ENCODE data around the gene PLXNA4.

Gene PLXNA4

DNA sequence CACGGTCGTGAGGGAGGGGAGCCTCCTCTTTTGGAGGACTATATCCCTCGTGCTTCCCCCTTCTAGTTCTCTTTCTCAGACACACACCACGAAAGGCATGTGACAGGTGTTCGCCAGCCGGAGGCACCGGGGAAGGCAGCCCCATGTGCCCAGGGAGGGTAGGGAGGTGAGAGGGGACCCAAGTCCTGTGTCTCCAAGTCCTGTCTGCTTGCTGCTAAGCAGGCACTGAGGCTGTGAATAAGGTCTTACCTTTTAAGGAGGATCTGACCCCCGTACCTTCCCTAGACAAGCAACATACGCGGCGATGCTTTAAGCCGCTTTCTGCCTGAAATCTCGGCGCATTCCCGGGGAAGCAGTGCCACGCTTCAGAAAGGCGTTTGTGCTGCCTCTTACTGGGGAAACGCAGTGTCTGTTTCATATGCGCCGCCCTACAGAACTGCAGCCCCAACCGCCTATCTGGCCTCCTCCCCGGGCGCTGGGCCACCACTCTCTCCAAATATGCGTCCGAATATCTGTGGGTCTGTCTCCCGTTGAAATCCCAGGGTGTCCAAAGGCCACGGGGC is 770 bp downstream of the PLXNA4 start:
- H3K4me3 ChIP-seq (ENCODE audit: low read depth, low read length), result no peak overlapping the region
- TF ChIP-seq, protein P1, sequence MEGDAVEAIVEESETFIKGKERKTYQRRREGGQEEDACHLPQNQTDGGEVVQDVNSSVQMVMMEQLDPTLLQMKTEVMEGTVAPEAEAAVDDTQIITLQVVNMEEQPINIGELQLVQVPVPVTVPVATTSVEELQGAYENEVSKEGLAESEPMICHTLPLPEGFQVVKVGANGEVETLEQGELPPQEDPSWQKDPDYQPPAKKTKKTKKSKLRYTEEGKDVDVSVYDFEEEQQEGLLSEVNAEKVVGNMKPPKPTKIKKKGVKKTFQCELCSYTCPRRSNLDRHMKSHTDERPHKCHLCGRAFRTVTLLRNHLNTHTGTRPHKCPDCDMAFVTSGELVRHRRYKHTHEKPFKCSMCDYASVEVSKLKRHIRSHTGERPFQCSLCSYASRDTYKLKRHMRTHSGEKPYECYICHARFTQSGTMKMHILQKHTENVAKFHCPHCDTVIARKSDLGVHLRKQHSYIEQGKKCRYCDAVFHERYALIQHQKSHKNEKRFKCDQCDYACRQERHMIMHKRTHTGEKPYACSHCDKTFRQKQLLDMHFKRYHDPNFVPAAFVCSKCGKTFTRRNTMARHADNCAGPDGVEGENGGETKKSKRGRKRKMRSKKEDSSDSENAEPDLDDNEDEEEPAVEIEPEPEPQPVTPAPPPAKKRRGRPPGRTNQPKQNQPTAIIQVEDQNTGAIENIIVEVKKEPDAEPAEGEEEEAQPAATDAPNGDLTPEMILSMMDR (IDR thresholded peaks at IDR 0.05; ENCODE audit: low read depth, low read length, missing control alignments), result no peak
- DNase-seq (ENCODE audit: low read depth), result no peak

DNA sequence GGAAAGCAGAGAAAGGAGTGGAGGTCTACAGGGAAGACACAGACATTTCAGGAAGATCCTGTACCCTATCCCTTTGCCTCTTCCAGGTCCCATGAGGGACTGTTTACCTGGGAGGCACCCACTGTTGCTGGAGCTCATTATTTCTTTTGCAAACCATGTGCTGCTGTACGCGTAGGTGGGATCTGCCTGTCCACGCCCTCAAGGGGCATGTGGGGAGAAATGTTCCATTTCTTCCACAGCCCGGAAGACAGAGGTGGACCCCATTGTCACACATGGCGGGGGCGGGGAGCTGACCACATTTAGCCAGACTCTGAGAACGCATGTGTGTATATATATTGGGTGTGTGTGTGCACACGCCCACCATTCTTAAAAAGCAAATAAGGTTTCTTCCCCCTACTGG is 2.0 kb downstream of the PLXNA4 start:
- no peak overlapping the region for H3K4me3 ChIP-seq (ENCODE audit: low read depth, low read length)
- TF ChIP-seq, protein P1 (IDR thresholded peaks at IDR 0.05; ENCODE audit: low read depth, low read length, missing control alignments), result no peak
- DNase-seq (ENCODE audit: low read depth), result no peak

DNA sequence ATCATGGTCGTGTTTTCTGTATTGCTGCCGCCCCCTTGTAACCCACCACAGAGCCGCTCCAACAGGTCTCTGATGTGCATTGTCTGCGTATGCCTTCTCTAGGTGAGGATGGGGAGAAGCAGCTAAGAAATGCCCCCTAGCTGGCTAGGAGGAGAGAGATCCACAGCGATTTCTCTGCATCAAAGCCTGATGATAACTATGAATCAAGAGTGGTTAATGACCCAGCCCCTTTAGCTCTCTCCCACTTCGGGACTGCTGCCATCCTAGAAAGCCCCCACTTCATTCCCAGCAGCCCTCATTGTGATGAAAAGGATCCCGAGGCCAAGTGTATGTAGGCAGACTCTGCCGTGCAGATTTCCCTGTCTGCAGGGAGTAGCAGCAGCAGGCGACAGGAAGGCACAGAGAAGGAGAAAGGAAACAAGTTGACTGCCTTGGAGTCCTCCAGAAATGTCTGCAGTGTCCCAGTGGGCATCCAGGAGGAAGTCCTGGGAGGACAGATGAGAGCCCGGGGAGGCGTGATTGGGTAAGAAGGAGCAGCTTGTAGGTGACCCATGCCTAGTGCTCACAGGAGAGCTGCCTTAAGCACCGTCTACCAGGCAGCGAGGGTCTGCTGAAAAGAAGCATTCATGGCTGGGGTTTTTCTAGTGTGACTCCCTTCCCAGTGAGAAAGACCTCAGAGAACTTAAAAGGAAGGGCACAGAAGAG is 2.9 kb downstream of the PLXNA4 start:
- no peak overlapping the region for H3K4me3 ChIP-seq (ENCODE audit: low read depth, low read length)

DNA sequence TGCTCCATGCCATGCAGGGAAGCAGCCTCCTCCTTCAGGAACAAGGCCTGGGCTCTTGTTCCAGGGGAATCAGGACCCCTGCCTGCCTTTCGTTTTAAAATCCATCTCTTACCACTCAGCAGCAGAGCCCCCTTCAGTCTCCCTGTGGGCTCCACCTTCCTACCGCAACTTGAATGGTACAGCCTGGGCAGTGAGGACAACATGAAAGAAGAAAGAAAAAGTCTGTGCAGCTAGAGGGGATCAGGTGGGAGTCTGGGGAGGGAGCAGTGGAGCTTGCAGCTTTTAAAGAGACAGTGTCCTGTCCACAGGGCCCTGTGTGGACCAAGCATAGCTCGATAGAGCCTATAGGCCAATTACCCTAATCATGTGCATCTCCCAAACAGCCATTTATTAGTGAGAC is 3.7 kb downstream of the PLXNA4 start:
- DNase-seq (ENCODE audit: low read depth), result no peak
- TF ChIP-seq, protein P1 (IDR thresholded peaks at IDR 0.05; ENCODE audit: low read depth, low read length, missing control alignments), result no peak
- H3K4me3 ChIP-seq (ENCODE audit: low read depth, low read length), result no peak overlapping the region

More for the DNA sequence above, 2.9 kb downstream of the PLXNA4 start:
- TF ChIP-seq, protein P1 (IDR thresholded peaks at IDR 0.05; ENCODE audit: low read depth, low read length, missing control alignments), result no peak
- DNase-seq (ENCODE audit: low read depth), result no peak

DNA sequence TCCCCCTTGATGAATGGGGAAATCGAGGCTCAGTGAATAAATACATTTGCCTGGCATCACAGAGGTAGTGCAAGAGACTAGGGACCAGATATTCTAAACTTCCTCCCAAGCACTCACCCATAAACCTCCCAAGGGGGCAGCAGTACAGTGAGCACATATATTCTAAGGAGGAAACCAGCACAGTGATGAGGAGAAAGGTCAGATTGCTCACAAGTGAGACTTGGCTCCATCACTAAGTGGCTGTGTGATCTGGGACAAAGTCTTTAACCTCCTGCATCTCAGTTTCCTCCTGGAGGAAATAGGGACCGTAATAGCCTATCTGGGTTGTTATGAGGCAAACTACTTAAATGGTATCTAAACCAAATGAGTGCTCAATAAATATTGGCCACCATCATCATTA is 4.3 kb downstream of the PLXNA4 start:
- TF ChIP-seq, protein P1 (IDR thresholded peaks at IDR 0.05; ENCODE audit: low read depth, low read length, missing control alignments), result no peak
- no peak for DNase-seq (ENCODE audit: low read depth)
- H3K4me3 ChIP-seq (ENCODE audit: low read depth, low read length), result no peak overlapping the region

DNA sequence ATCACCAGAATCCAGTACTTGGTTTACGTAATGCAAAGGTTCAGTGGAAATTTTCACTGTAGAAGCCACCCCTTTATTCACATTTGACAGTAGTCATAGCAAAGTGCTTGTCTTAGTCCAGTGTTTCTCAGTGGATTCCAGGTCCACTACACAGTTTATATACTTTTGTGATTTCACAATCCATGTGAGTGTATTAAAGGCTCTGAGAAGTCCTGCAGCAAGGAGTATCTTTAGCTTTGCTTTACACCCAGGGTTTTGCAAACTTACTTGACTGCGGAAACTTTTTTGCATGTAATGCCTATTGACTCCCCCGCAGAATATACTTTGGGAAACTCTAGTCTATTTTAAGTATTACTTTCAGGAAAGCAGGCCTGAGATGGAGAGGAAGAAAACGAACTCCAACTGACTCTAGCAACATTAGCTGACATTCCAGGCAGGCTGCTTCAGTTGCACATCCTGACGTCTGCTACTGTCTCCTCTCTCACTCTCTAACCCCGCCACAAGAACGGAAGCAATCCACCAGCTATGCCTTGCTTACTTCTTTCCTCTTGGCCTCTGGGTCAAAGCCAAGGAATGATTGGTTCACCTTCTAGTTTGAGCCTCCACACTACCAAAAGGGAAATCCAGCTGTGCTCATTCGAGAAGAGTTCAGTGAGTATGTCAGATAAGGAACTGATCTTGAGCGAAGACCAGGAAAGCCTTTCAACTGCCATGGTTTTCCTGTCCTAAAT is 6.2 kb downstream of the PLXNA4 start:
- TF ChIP-seq, protein P1 (IDR thresholded peaks at IDR 0.05; ENCODE audit: low read depth, low read length, missing control alignments), result no peak
- no peak overlapping the region for H3K4me3 ChIP-seq (ENCODE audit: low read depth, low read length)
- no peak for DNase-seq (ENCODE audit: low read depth)
